ENCODE data around the gene REC8. TPM values are rescaled to one million over a fixed set of nuclear protein-coding genes. Genes with fewer than 3 reads are reported as not detected.

The REC8 gene
- total RNA-seq, 1 donor from 2014 or later = 34.6 TPM

- H3K27ac Mint-ChIP-seq = peak within 1 kb of the TSS; percentile 76
- Histone ChIP-seq H3K9ac (peak within 1 kb of the TSS; percentile 47), H2AFZ (replicated peaks) (peak within 1 kb of the TSS; percentile 60), H3K4me1 (peaks cover 17% of the 10 kb centered on the region), H3K27ac (peak within 1 kb of the TSS; percentile 89), H3K4me2 (peak within 1 kb of the TSS; percentile 90), H3K4me3 (peak within 1 kb of the TSS; percentile 96), H3K79me2 (ENCODE audit: low read depth) (peaks cover 30% of the 10 kb centered on the region), H4K20me1 (ENCODE audit: low read depth) (peaks cover 23% of the 10 kb centered on the region), H3F3A (ENCODE audit: low read depth) (peaks cover 58% of the 10 kb centered on the region), H3K36me3 (no peaks in the 10 kb centered on the region), H3K9me3 (ENCODE audit: low read depth) (no peaks in the 10 kb centered on the region), H3K27me3 (peaks cover 8% of the 10 kb centered on the region)
- peaks cover 39% of the 10 kb centered on the region for H3K4me1 Mint-ChIP-seq
- H3K4me3 Mint-ChIP-seq = peak within 1 kb of the TSS; percentile 99
- DNase-seq (ENCODE audit: low spot score) = peak; percentile 100
- H3K27me3 Mint-ChIP-seq (ENCODE audit: insufficient read depth, low read depth) = peaks cover 8% of the 10 kb centered on the region
- peaks cover 31% of the 10 kb centered on the region for H3K36me3 Mint-ChIP-seq
- H3K9me3 Mint-ChIP-seq = no peaks in the 10 kb centered on the region
- TF ChIP-seq EZH2phosphoT487 (IDR thresholded peaks at IDR 0.05) (no peak), EZH2 (IDR thresholded peaks at IDR 0.05) (no peak)
- TF ChIP-seq, protein P1, sequence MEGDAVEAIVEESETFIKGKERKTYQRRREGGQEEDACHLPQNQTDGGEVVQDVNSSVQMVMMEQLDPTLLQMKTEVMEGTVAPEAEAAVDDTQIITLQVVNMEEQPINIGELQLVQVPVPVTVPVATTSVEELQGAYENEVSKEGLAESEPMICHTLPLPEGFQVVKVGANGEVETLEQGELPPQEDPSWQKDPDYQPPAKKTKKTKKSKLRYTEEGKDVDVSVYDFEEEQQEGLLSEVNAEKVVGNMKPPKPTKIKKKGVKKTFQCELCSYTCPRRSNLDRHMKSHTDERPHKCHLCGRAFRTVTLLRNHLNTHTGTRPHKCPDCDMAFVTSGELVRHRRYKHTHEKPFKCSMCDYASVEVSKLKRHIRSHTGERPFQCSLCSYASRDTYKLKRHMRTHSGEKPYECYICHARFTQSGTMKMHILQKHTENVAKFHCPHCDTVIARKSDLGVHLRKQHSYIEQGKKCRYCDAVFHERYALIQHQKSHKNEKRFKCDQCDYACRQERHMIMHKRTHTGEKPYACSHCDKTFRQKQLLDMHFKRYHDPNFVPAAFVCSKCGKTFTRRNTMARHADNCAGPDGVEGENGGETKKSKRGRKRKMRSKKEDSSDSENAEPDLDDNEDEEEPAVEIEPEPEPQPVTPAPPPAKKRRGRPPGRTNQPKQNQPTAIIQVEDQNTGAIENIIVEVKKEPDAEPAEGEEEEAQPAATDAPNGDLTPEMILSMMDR (IDR thresholded peaks at IDR 0.05) = peak; percentile 46
These were observed 30.6 kb upstream of the REC8 start, which contains the start of gene EMC9 for GRCh38 chr14:24141097-24141880. TSS of gene EMC9 (minus strand) at chr14:24141591. CDS start at chr14:24141304, 287 bp downstream.

DNA sequence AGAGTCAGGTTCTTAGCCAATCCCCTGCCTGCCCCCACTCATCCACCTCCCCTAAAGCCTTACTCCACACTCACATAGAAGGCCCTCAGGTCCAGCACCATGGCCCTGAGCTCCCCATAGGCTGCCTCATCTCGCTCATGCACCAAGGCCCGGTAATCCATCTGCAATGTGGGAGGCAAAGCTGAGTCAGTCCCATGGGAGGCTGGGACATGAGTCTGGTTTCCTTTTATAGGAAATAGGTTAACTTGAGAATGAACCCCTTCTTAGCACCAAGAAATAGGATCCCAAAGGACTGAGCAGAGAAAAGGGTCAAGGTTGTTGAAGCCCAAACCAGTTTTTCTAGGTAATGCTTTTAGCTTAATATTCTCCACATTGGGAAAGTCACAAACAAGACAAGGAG lies 28.4 kb upstream of the REC8 start:
- H3K4me1 ChIP-seq = peaks cover 17% of the 10 kb centered on the region
- H2AFZ ChIP-seq (replicated peaks) = no peak overlapping the region

GRCh38 chr14:24144451-24144850 lies 27.4 kb upstream of the REC8 start:
- H3K27ac ChIP-seq = no peak overlapping the region
- peaks cover 33% of the 10 kb centered on the region for H3K4me1 Mint-ChIP-seq
- no peaks in the 10 kb centered on the region for H3K9me3 Mint-ChIP-seq
- peak overlapping the region; percentile 18 for H3K4me3 Mint-ChIP-seq
- H3K9me3 ChIP-seq (ENCODE audit: low read depth) = no peaks in the 10 kb centered on the region
- H3K9ac ChIP-seq = no peak overlapping the region
- peaks cover 17% of the 10 kb centered on the region for H3K4me1 ChIP-seq
- H3K4me3 ChIP-seq = no peak overlapping the region
- peaks cover 27% of the 10 kb centered on the region for H4K20me1 ChIP-seq (ENCODE audit: low read depth)
- H2AFZ ChIP-seq (replicated peaks) = no peak overlapping the region
- TF ChIP-seq EZH2 (IDR thresholded peaks at IDR 0.05) = no peak
- TF ChIP-seq, protein P1 (IDR thresholded peaks at IDR 0.05) = no peak
- TF ChIP-seq EZH2phosphoT487 (IDR thresholded peaks at IDR 0.05) = no peak
- peaks cover 6% of the 10 kb centered on the region for H3K27me3 Mint-ChIP-seq (ENCODE audit: insufficient read depth, low read depth)
- H3K36me3 Mint-ChIP-seq = peaks cover 9% of the 10 kb centered on the region
- H3K79me2 ChIP-seq (ENCODE audit: low read depth) = peaks cover 46% of the 10 kb centered on the region
- H3K27ac Mint-ChIP-seq = no peak overlapping the region
- no peaks in the 10 kb centered on the region for H3K27me3 ChIP-seq
- H3K4me2 ChIP-seq = no peak overlapping the region
- H3F3A ChIP-seq (ENCODE audit: low read depth) = peaks cover 33% of the 10 kb centered on the region
- no peak for DNase-seq (ENCODE audit: low spot score)
- no peaks in the 10 kb centered on the region for H3K36me3 ChIP-seq

More for the DNA sequence above, 28.4 kb upstream of the REC8 start:
- H3K27ac ChIP-seq = no peak overlapping the region
- peaks cover 32% of the 10 kb centered on the region for H4K20me1 ChIP-seq (ENCODE audit: low read depth)
- no peaks in the 10 kb centered on the region for H3K9me3 ChIP-seq (ENCODE audit: low read depth)
- H3K4me3 Mint-ChIP-seq = peak overlapping the region; percentile 27
- H3K4me1 Mint-ChIP-seq = peaks cover 37% of the 10 kb centered on the region
- H3K9me3 Mint-ChIP-seq = no peaks in the 10 kb centered on the region
- H3K4me3 ChIP-seq = no peak overlapping the region
- no peak overlapping the region for H3K4me2 ChIP-seq
- no peaks in the 10 kb centered on the region for H3K36me3 ChIP-seq
- TF ChIP-seq, protein P1 (IDR thresholded peaks at IDR 0.05) = no peak
- TF ChIP-seq EZH2phosphoT487 (IDR thresholded peaks at IDR 0.05) (no peak), EZH2 (IDR thresholded peaks at IDR 0.05) (no peak)
- no peak for DNase-seq (ENCODE audit: low spot score)
- peaks cover 6% of the 10 kb centered on the region for H3K27me3 Mint-ChIP-seq (ENCODE audit: insufficient read depth, low read depth)
- H3F3A ChIP-seq (ENCODE audit: low read depth) = peaks cover 42% of the 10 kb centered on the region
- peak overlapping the region; percentile 33 for H3K27ac Mint-ChIP-seq
- H3K27me3 ChIP-seq = no peaks in the 10 kb centered on the region
- peaks cover 42% of the 10 kb centered on the region for H3K79me2 ChIP-seq (ENCODE audit: low read depth)
- H3K36me3 Mint-ChIP-seq = peaks cover 19% of the 10 kb centered on the region
- H3K9ac ChIP-seq = no peak overlapping the region

Measured in neural progenitor cell (in vitro differentiated cells).